ENCODE measurements around the gene NLRP9. TPM values are rescaled to one million over a fixed set of nuclear protein-coding genes. Genes with fewer than 3 reads are reported as not detected.

The NLRP9 gene
- total and polyA plus RNA-seq, 2 of the 8 experiments (the other 6 are each of a cell fraction or from before 2014, with no cell fraction given), result not detected

GRCh38 chr19:55695511-55696290 is 42.5 kb downstream of the NLRP9 start:
- H2AK5ac ChIP-seq (ENCODE audit: low read depth, low read length), result no peak overlapping the region
- ChIA-PET POLR2A (ENCODE audit: partially characterized antibody) (interaction anchor here (0.6 to 1.6 kb wide), 3 partner anchors 21 to 39 kb away, joined by 3 to 5 read pairs (median 3); partner anchors contain the start of gene EPN1), CTCF (ENCODE audit: partially characterized antibody) (interaction anchor here (3.2 kb wide), 1 partner anchor 8 kb away, joined by 12 read pairs; no protein-coding TSS in a partner anchor)
- no peaks in the 10 kb centered on the region for H3K4me1 ChIP-seq (replicated peaks in 1 of 4; ENCODE audit: control insufficient read depth in 3 of 4, insufficient read depth in 4 of 4, low read length in 3 of 4)
- H3K79me2 ChIP-seq (ENCODE audit: control insufficient read depth in 1 of 2, insufficient read depth in 2 of 2, low read length in 2 of 2), result no peaks in the 10 kb centered on the region
- H3K18ac ChIP-seq (ENCODE audit: extremely low read depth, low read length), result no peak overlapping the region
- no peaks in the 10 kb centered on the region for H3K9me3 ChIP-seq (ENCODE audit: insufficient read depth in 2 of 2, low read depth in 1 of 2, low read length in 1 of 2)
- H4K5ac ChIP-seq (ENCODE audit: insufficient read length, low read depth, low read length), result no peak overlapping the region
- H3K56ac ChIP-seq (replicated peaks; ENCODE audit: insufficient read length, low read depth, low read length), result no peak overlapping the region
- TF ChIP-seq RNF2 (IDR thresholded peaks at IDR 0.05; ENCODE audit: borderline replicate concordance, low read depth, low read length, missing control alignments, poor library complexity, severe bottlenecking) (no peak), BCL11A (IDR thresholded peaks at IDR 0.05; ENCODE audit: low read depth in 2 of 2, low read length in 2 of 2) (no peak), PHF8 (conservative IDR thresholded peaks at IDR 0.05; ENCODE audit: low read depth, low read length) (no peak), MAX (IDR thresholded peaks at IDR 0.05) (no peak), KDM4A (IDR thresholded peaks at IDR 0.05; ENCODE audit: low read depth, low read length, severe bottlenecking) (no peak), RXRA (IDR thresholded peaks at IDR 0.05; ENCODE audit: insufficient read depth, low read depth, low read length) (no peak)
- peaks cover 0 to 5% of the 10 kb centered on the region in 2 experiments for H4K20me1 ChIP-seq (replicated peaks in 1 of 2; ENCODE audit: control insufficient read depth in 1 of 2, insufficient read depth in 2 of 2, low read length in 2 of 2)
- no peak overlapping the region for H2BK12ac ChIP-seq (ENCODE audit: low read depth, low read length)
- H3K79me1 ChIP-seq (ENCODE audit: low read depth, low read length), result no peaks in the 10 kb centered on the region; the same call in 1 of the 2 replicates
- no peak overlapping the region for H4K8ac ChIP-seq (ENCODE audit: extremely low read depth, insufficient read depth, low read length)
- WGBS, 2 experiments (ENCODE audit: extremely low coverage in 1 of 2, insufficient coverage in 1 of 2, insufficient read length in 1 of 2, insufficient replicate concordance in 2 of 2, low coverage in 1 of 2, low lambda C conversion rate in 2 of 2, missing lambda C conversion rate in 1 of 2), result 94% methylated on average over 22 of the region's 23 CpGs; no CpG with 5 or more reads in 1 of the 2 experiments
- no peak overlapping the region for H2AFZ ChIP-seq (ENCODE audit: low read length)
- no peak overlapping the region for H2BK15ac ChIP-seq (ENCODE audit: low read length)
- H2BK120ac ChIP-seq (replicated peaks; ENCODE audit: low read depth, low read length), result no peak overlapping the region
- H3K36me3 ChIP-seq (ENCODE audit: control insufficient read depth in 2 of 4, insufficient read depth in 4 of 4, low read length in 3 of 4), result peaks cover 2 to 31% (median 16%) of the 10 kb centered on the region in 4 experiments; a peak in 6 of 8 replicates
- H3K9ac ChIP-seq (replicated peaks in 1 of 4; ENCODE audit: extremely low read depth in 1 of 4, low read depth in 3 of 4, low read length in 3 of 4), result no peak overlapping the region
- no peaks in the 10 kb centered on the region for H3K27me3 ChIP-seq (replicated peaks in 1 of 4; ENCODE audit: control insufficient read depth in 3 of 4, extremely low read depth in 1 of 4, insufficient read depth in 3 of 4, low read length in 3 of 4)
- H3K14ac ChIP-seq (ENCODE audit: insufficient read length), result no peak overlapping the region
- no peak overlapping the region for H3K4ac ChIP-seq (replicated peaks; ENCODE audit: insufficient read length, low read depth, low read length)
- no peak overlapping the region for H3K23ac ChIP-seq (ENCODE audit: insufficient read length)
- H3K4me2 ChIP-seq (ENCODE audit: insufficient read depth in 1 of 2, low read depth in 2 of 2, low read length in 2 of 2), result no peak overlapping the region
- DNase-seq (ENCODE audit: low read depth in 1 of 2, low spot score in 2 of 2), result no peak
- H2BK20ac ChIP-seq (ENCODE audit: low read length), result no peak overlapping the region
- H2BK5ac ChIP-seq (ENCODE audit: low read depth, low read length), result no peak overlapping the region
- no peak overlapping the region for H3K4me3 ChIP-seq (ENCODE audit: extremely low read depth in 1 of 4, insufficient read depth in 2 of 4, low read depth in 3 of 4, low read length in 4 of 4)
- no peak for FAIRE-seq
- no peaks in the 10 kb centered on the region for H3K23me2 ChIP-seq (ENCODE audit: low read depth, low read length)
- no peak overlapping the region for H3K27ac ChIP-seq (ENCODE audit: low read depth, low read length)
- no peak overlapping the region for H4K91ac ChIP-seq (replicated peaks; ENCODE audit: insufficient read length, low read length)

Measured in H1 (cell line).